ENCODE measurements around the gene SYT17. TPM values are rescaled to one million over a fixed set of nuclear protein-coding genes. Genes with fewer than 3 reads are reported as not detected.
A peak's percentile ranks its signal among the peaks of the same experiment; 100 is the strongest.

Gene SYT17
- total RNA-seq, 1 experiment from 2014 or later = 36.6 TPM

DNA sequence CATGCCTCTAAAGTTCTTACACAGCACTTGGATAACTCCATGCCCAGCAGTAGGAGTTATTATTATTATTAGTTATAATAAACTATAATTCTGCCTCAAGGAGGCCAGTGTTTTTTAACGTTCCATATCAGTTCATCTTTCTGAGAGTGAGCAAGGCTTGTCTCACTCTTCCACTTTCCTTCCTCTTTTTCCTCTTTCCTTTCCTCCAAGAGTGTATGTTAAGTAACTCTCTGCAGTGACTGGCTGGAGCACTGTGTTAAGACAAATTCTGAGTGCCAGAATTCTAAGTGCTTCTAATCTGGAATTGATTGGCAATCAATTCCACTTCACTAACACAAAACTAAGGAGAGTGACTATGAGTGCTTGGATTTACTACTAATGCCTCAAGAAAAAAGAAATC, 133.9 kb downstream of the SYT17 start:
- Histone ChIP-seq H3K79me2 (ENCODE audit: low read depth) (no peaks in the 10 kb centered on the region), H3K27ac (no peak overlapping the region), H3K4me3 (no peak overlapping the region), H3K9me3 (ENCODE audit: insufficient read depth, low read depth) (no peaks in the 10 kb centered on the region), H3K4me2 (no peak overlapping the region), H3K9me2 (ENCODE audit: insufficient read depth) (no peaks in the 10 kb centered on the region), H2AFZ (no peak overlapping the region), H3K4me1 (replicated peaks; ENCODE audit: insufficient read depth) (no peaks in the 10 kb centered on the region), H4K20me1 (ENCODE audit: insufficient read depth) (no peaks in the 10 kb centered on the region), H3K27me3 (ENCODE audit: insufficient read depth, low read depth) (no peaks in the 10 kb centered on the region), H3F3A (ENCODE audit: insufficient read depth, low read depth) (no peaks in the 10 kb centered on the region), H3K36me3 (ENCODE audit: low read depth) (no peaks in the 10 kb centered on the region)
- CTCF ChIA-PET = no interaction called here
- intact Hi-C loops (cut with micrococcal nuclease; ENCODE audit: unreplicated experiment) = no loop called here
- no peak for TF ChIP-seq EZH2 (IDR thresholded peaks at IDR 0.05; ENCODE audit: low read depth)
- TF ChIP-seq, protein P1, sequence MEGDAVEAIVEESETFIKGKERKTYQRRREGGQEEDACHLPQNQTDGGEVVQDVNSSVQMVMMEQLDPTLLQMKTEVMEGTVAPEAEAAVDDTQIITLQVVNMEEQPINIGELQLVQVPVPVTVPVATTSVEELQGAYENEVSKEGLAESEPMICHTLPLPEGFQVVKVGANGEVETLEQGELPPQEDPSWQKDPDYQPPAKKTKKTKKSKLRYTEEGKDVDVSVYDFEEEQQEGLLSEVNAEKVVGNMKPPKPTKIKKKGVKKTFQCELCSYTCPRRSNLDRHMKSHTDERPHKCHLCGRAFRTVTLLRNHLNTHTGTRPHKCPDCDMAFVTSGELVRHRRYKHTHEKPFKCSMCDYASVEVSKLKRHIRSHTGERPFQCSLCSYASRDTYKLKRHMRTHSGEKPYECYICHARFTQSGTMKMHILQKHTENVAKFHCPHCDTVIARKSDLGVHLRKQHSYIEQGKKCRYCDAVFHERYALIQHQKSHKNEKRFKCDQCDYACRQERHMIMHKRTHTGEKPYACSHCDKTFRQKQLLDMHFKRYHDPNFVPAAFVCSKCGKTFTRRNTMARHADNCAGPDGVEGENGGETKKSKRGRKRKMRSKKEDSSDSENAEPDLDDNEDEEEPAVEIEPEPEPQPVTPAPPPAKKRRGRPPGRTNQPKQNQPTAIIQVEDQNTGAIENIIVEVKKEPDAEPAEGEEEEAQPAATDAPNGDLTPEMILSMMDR (conservative IDR thresholded peaks at IDR 0.05) = no peak
- POLR2A ChIA-PET (ENCODE audit: unreplicated experiment) = no interaction called here
- DNase-seq = no peak
- BruUV-seq (replicated peaks) = no TSS peak

DNA sequence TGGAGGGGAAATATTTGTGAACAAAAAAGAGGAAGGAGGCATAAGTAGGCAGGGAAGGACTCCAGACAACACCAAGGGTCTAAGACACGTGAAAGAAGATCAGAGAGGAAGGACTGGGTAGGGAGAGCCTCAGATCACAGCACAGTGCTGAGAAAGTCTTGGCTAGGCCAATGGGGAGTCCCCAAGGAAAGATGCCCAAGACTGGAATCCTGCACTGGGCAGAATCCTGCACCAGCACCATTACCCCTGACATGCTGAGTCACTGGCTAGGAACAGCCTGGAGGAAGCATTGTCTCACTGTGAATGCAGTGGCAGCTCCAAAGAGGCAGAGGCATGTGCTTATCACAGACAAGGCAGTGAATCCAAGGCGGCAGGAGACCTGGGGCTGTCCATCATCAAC, 136.7 kb downstream of the SYT17 start:
- intact Hi-C loops (cut with micrococcal nuclease; ENCODE audit: unreplicated experiment) = no loop called here
- peak in 1 of 2 experiments; percentile 45 for DNase-seq
- POLR2A ChIA-PET (ENCODE audit: unreplicated experiment) = no interaction called here

DNA sequence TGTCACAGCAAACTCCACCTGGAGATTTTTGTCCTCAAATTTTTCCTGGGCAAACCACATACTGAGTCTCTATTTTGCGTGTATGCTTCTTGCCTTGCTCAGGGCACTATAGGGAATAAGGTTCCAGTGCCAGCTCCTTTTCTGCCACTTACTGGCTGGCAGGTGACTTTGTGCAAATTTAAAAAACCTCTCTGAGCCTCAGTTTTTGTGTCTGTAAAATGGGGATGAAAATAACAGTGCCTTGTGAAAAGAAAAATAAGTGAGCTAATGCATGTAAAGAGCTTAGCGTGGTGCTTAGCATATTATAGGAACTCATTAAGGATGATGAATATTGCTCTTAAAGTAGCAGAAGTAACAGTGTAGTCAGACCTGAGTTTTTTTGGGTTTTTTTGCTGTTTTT, 137.4 kb downstream of the SYT17 start:
- no peaks in the 10 kb centered on the region for H3K27me3 ChIP-seq (ENCODE audit: insufficient read depth, low read depth)
- no peaks in the 10 kb centered on the region for H3K9me3 ChIP-seq (ENCODE audit: insufficient read depth, low read depth)
- H3K9me2 ChIP-seq (ENCODE audit: insufficient read depth) = no peaks in the 10 kb centered on the region
- H3K4me1 ChIP-seq (replicated peaks; ENCODE audit: insufficient read depth) = no peaks in the 10 kb centered on the region
- no peak overlapping the region for H3K27ac ChIP-seq
- TF ChIP-seq EZH2 (IDR thresholded peaks at IDR 0.05; ENCODE audit: low read depth) = no peak
- TF ChIP-seq, protein P1 (conservative IDR thresholded peaks at IDR 0.05) = no peak
- no peaks in the 10 kb centered on the region for H3F3A ChIP-seq (ENCODE audit: insufficient read depth, low read depth)
- no peak for DNase-seq
- no peak overlapping the region for H3K4me3 ChIP-seq
- ChIA-PET CTCF (no interaction called here), POLR2A (ENCODE audit: unreplicated experiment) (no interaction called here)
- BruUV-seq (replicated peaks) = no TSS peak
- intact Hi-C loops (cut with micrococcal nuclease; ENCODE audit: unreplicated experiment) = no loop called here
- H4K20me1 ChIP-seq (ENCODE audit: insufficient read depth) = no peaks in the 10 kb centered on the region
- H3K4me2 ChIP-seq = no peak overlapping the region
- H3K36me3 ChIP-seq (ENCODE audit: low read depth) = no peaks in the 10 kb centered on the region
- H3K79me2 ChIP-seq (ENCODE audit: low read depth) = no peaks in the 10 kb centered on the region
- H2AFZ ChIP-seq = no peak overlapping the region

More for the DNA sequence above, 136.7 kb downstream of the SYT17 start:
- no peaks in the 10 kb centered on the region for H3K79me2 ChIP-seq (ENCODE audit: low read depth)
- no peaks in the 10 kb centered on the region for H3K27me3 ChIP-seq (ENCODE audit: insufficient read depth, low read depth)
- H3K4me1 ChIP-seq (replicated peaks; ENCODE audit: insufficient read depth) = no peaks in the 10 kb centered on the region
- no peaks in the 10 kb centered on the region for H3K36me3 ChIP-seq (ENCODE audit: low read depth)
- H3F3A ChIP-seq (ENCODE audit: insufficient read depth, low read depth) = no peaks in the 10 kb centered on the region
- H3K9me3 ChIP-seq (ENCODE audit: insufficient read depth, low read depth) = no peaks in the 10 kb centered on the region
- no peak overlapping the region for H3K27ac ChIP-seq
- CTCF ChIA-PET = no interaction called here
- no peaks in the 10 kb centered on the region for H3K9me2 ChIP-seq (ENCODE audit: insufficient read depth)
- H3K4me3 ChIP-seq = no peak overlapping the region
- no peak for TF ChIP-seq EZH2 (IDR thresholded peaks at IDR 0.05; ENCODE audit: low read depth)
- TF ChIP-seq, protein P1 (conservative IDR thresholded peaks at IDR 0.05) = no peak
- no TSS peak for BruUV-seq (replicated peaks)
- H4K20me1 ChIP-seq (ENCODE audit: insufficient read depth) = no peaks in the 10 kb centered on the region
- no peak overlapping the region for H3K4me2 ChIP-seq
- no peak overlapping the region for H2AFZ ChIP-seq

Data from PC-9 (cell line).